ENCODE results near the gene MS4A14. TPM values are rescaled to one million over a fixed set of nuclear protein-coding genes. Genes with fewer than 3 reads are reported as not detected.
"Not testable (repeated sequence)": the region's sequence is repeated elsewhere in the genome, so short reads cannot be mapped to it uniquely, and the experiment has no call there.

Gene MS4A14
- total and polyA plus RNA-seq, 2 donors, result 0.42 to 1.1 TPM

DNA sequence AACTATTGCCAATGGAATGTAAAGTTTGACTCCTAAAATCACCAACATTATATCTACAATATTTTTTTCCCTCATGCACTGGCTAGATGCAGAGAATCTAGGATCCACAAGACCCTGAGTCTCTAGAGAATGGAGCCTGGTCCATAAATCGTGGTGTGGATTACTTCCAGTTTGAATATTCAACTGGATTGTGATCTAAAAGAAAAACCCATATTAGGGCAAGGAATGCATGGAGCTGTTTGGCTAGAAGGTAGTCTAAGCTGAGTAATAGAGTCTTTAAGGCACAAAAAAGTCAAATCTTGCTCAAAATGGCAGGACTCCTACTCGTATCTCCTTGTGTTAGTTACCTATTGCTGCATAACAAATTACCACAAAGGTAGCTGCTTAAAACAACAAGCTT lies 23.8 kb downstream of the MS4A14 start:
- H3K27me3 ChIP-seq (ENCODE audit: control insufficient read depth in 2 of 2, insufficient read depth in 1 of 2, low read length in 1 of 2), result no peaks in the 10 kb centered on the region
- no peaks in the 10 kb centered on the region for H3K9me3 ChIP-seq (ENCODE audit: control insufficient read depth in 2 of 2, insufficient read depth in 1 of 2, low read length in 1 of 2)
- no peak for DNase-seq (ENCODE audit: low read depth in 6 of 9, low spot score in 9 of 9)
- WGBS, result 24% methylated on average over 2 of the region's 2 CpGs
- H3K4me3 ChIP-seq (ENCODE audit: low read length in 2 of 2), result no peak overlapping the region
- H3K36me3 ChIP-seq (ENCODE audit: control insufficient read depth in 2 of 2, insufficient read depth in 2 of 2, low read length in 1 of 2), result no peaks in the 10 kb centered on the region
- no peak overlapping the region for H3K27ac ChIP-seq (ENCODE audit: low read depth in 1 of 2, low read length in 1 of 2)
- no peaks in the 10 kb centered on the region for H3K4me1 ChIP-seq (ENCODE audit: control insufficient read depth in 2 of 2, insufficient read depth in 2 of 2, low read length in 2 of 2)

DNA sequence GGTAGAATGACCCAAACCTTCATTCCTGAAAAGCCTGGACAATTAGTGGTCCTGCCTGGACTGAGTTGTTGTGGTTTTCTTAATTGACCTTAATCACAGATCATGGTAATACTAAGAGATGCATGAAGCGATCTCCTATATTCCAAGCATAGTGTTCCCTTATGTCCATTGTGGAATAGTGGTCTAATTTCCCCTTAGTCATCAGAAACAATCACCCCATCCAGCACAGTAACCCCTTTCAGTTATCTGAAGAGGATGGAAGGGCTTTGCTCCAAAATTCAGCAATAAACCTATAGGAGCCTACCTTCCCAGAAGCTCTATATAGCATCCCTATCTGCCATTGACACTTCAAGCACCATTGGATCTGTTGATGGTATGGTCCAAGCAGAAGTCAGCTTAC lies 26.4 kb downstream of the MS4A14 start:
- H3K4me1 ChIP-seq (ENCODE audit: control insufficient read depth in 2 of 2, insufficient read depth in 2 of 2, low read length in 2 of 2), result no peaks in the 10 kb centered on the region
- no peak overlapping the region for H3K4me3 ChIP-seq (ENCODE audit: low read length in 2 of 2)
- WGBS, result 47% methylated on average over 1 of the region's 1 CpG
- H3K9me3 ChIP-seq (ENCODE audit: control insufficient read depth in 2 of 2, insufficient read depth in 1 of 2, low read length in 1 of 2), result no peaks in the 10 kb centered on the region
- no peaks in the 10 kb centered on the region for H3K36me3 ChIP-seq (ENCODE audit: control insufficient read depth in 2 of 2, insufficient read depth in 2 of 2, low read length in 1 of 2)
- no peaks in the 10 kb centered on the region for H3K27me3 ChIP-seq (ENCODE audit: control insufficient read depth in 2 of 2, insufficient read depth in 1 of 2, low read length in 1 of 2)
- no peak overlapping the region for H3K27ac ChIP-seq (ENCODE audit: low read depth in 1 of 2, low read length in 1 of 2)
- no peak for DNase-seq (ENCODE audit: low read depth in 6 of 9, low spot score in 9 of 9)

DNA sequence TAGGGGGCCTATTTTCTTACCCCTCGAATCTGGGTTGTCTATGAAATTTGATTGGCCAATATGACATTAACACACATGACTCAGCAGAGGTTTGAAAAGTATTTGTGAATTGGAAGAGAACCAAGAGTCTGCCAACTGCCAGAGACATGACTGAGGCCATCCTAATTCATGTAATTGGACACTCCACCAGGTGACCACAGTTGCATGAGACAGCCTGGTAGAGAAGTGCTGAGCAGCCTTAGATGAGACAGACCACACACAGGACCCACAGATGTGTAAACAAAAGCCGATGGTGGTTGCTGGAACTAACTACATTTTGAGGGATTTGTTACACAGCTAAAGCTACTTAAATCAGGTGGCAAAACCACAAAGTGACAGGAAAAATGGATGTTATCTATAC lies 32.3 kb downstream of the MS4A14 start:
- no peaks in the 10 kb centered on the region for H3K9me3 ChIP-seq (ENCODE audit: control insufficient read depth in 2 of 2, insufficient read depth in 1 of 2, low read length in 1 of 2)
- no peaks in the 10 kb centered on the region for H3K36me3 ChIP-seq (ENCODE audit: control insufficient read depth in 2 of 2, insufficient read depth in 2 of 2, low read length in 1 of 2)
- H3K27ac ChIP-seq (ENCODE audit: low read depth in 1 of 2, low read length in 1 of 2), result no peak overlapping the region
- no peaks in the 10 kb centered on the region for H3K4me1 ChIP-seq (ENCODE audit: control insufficient read depth in 2 of 2, insufficient read depth in 2 of 2, low read length in 2 of 2)
- WGBS, result 49% methylated on average over 2 of the region's 2 CpGs
- H3K4me3 ChIP-seq (ENCODE audit: low read length in 2 of 2), result no peak overlapping the region
- no peak for DNase-seq (ENCODE audit: low read depth in 6 of 9, low spot score in 9 of 9)
- H3K27me3 ChIP-seq (ENCODE audit: control insufficient read depth in 2 of 2, insufficient read depth in 1 of 2, low read length in 1 of 2), result no peaks in the 10 kb centered on the region

DNA sequence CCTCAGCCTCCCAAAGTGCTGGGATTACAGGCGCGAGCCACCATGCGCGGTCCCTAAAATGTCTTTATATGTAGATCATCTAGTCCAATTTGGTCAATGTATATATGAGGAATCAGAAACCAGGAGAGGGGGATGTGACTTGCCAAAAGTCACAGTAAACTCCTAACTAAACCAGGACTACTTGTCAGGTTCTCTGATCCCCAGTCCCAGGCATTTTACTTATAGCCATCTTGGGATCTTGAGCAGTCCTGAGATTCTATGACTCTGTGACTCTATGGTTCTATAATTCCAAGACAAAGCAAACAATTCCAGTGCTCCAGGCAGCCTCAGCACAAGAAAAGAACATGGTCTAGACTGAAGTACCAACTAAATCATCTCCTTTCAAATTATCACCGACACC lies 33.0 kb downstream of the MS4A14 start, which contains the start of gene MS4A5:
Gene MS4A5, plus strand, starts transcription at position 301 of the 400 bp plus-strand sequence. CDS start 103 bp downstream, outside the sequence.
- Histone ChIP-seq H3K27me3 (ENCODE audit: control insufficient read depth in 2 of 2, insufficient read depth in 1 of 2, low read length in 1 of 2) (no peaks in the 10 kb centered on the region), H3K4me1 (ENCODE audit: control insufficient read depth in 2 of 2, insufficient read depth in 2 of 2, low read length in 2 of 2) (no peaks in the 10 kb centered on the region), H3K36me3 (ENCODE audit: control insufficient read depth in 2 of 2, insufficient read depth in 2 of 2, low read length in 1 of 2) (no peaks in the 10 kb centered on the region), H3K4me3 (ENCODE audit: low read length in 2 of 2) (no peak within 1 kb of the TSS), H3K27ac (ENCODE audit: low read depth in 1 of 2, low read length in 1 of 2) (no peak within 1 kb of the TSS), H3K9me3 (ENCODE audit: control insufficient read depth in 2 of 2, insufficient read depth in 1 of 2, low read length in 1 of 2) (no peaks in the 10 kb centered on the region)
- WGBS, result 98% methylated on average over 5 of the region's 5 CpGs
- no peak for DNase-seq (ENCODE audit: low read depth in 6 of 9, low spot score in 9 of 9)

DNA sequence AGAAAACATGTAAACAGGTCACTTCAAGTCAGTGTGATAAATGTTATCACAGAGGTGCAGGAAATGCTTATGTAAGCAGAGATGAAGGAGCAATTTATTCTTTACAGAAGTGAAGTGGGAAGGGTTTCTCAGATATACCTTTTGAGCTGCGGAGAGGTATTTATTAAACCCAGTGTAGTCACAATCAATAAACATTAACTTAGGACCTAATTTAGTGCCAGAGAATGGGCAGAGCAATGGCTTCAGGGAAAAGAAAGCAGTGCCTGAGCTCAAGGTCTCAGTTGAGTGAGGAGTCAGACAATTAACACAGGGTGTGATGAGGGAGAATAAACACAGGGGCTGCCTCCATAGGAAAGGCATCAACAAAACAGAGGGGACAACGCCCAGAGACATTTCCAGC lies 35.0 kb downstream of the MS4A14 start:
- H3K4me1 ChIP-seq (ENCODE audit: control insufficient read depth in 2 of 2, insufficient read depth in 2 of 2, low read length in 2 of 2), result no peaks in the 10 kb centered on the region
- H3K27me3 ChIP-seq (ENCODE audit: control insufficient read depth in 2 of 2, insufficient read depth in 1 of 2, low read length in 1 of 2), result no peaks in the 10 kb centered on the region
- no peak overlapping the region for H3K27ac ChIP-seq (ENCODE audit: low read depth in 1 of 2, low read length in 1 of 2)
- DNase-seq (ENCODE audit: low read depth in 6 of 9, low spot score in 9 of 9), result no peak
- no peaks in the 10 kb centered on the region for H3K9me3 ChIP-seq (ENCODE audit: control insufficient read depth in 2 of 2, insufficient read depth in 1 of 2, low read length in 1 of 2)
- no peaks in the 10 kb centered on the region for H3K36me3 ChIP-seq (ENCODE audit: control insufficient read depth in 2 of 2, insufficient read depth in 2 of 2, low read length in 1 of 2)
- H3K4me3 ChIP-seq (ENCODE audit: low read length in 2 of 2), result no peak overlapping the region
- WGBS, result 96% methylated on average over 2 of the region's 2 CpGs

DNA sequence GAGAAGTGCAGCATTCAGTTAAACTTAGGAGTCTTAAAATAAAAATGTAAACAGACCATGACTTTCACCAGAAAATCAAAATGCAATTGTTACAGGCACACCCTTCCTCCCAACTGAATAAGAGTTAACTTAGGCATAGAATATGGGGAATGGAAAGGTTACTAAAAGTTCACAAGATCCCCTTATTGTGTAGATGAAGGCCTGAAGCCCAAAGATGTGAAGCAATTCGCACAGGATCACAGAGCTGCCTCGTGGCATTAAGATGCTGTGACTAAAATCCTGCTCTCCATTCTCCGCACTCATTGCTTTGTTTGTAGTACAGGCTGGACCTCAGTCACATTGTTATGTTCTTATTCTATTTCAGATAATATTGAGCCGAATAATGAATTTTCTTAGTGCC lies 37.1 kb downstream of the MS4A14 start:
- no peak for DNase-seq (ENCODE audit: low read depth in 6 of 9, low spot score in 9 of 9)
- 97% methylated on average over 4 of the region's 4 CpGs for WGBS

DNA sequence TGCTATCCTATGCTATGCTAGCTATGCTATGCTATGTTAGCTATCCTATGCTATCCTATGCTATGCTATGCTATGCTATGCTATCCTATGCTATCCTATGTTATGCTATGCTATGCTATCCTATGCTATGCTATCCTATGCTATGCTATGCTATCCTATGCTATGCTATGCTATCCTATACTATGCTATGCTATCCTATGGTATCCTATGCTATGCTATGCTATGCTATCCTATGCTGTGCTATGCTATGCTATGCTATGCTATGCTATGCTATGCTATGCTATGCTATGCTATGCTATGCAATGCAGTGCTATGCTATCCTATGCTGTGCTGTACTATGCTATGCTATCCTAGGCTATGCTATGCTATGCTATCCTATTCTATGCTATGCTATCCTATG lies 50.8 kb downstream of the MS4A14 start:
- no peak overlapping the region for H3K4me3 ChIP-seq (ENCODE audit: low read length in 2 of 2)
- no peaks in the 10 kb centered on the region for H3K27me3 ChIP-seq (ENCODE audit: control insufficient read depth in 2 of 2, insufficient read depth in 1 of 2, low read length in 1 of 2)
- H3K9me3 ChIP-seq (ENCODE audit: control insufficient read depth in 2 of 2, insufficient read depth in 1 of 2, low read length in 1 of 2), result no peaks in the 10 kb centered on the region
- DNase-seq (ENCODE audit: low read depth in 6 of 9, low spot score in 9 of 9), result no peak
- H3K27ac ChIP-seq (ENCODE audit: low read depth in 1 of 2, low read length in 1 of 2), result no peak overlapping the region
- peaks cover 0 to 3% of the 10 kb centered on the region in 2 donors for H3K4me1 ChIP-seq (ENCODE audit: control insufficient read depth in 2 of 2, insufficient read depth in 2 of 2, low read length in 2 of 2)
- no peaks in the 10 kb centered on the region for H3K36me3 ChIP-seq (ENCODE audit: control insufficient read depth in 2 of 2, insufficient read depth in 2 of 2, low read length in 1 of 2)

More for the DNA sequence above, 37.1 kb downstream of the MS4A14 start:
- H3K4me1 ChIP-seq (ENCODE audit: control insufficient read depth in 2 of 2, insufficient read depth in 2 of 2, low read length in 2 of 2), result no peaks in the 10 kb centered on the region
- no peaks in the 10 kb centered on the region for H3K36me3 ChIP-seq (ENCODE audit: control insufficient read depth in 2 of 2, insufficient read depth in 2 of 2, low read length in 1 of 2)
- H3K27ac ChIP-seq (ENCODE audit: low read depth in 1 of 2, low read length in 1 of 2), result no peak overlapping the region
- no peaks in the 10 kb centered on the region for H3K9me3 ChIP-seq (ENCODE audit: control insufficient read depth in 2 of 2, insufficient read depth in 1 of 2, low read length in 1 of 2)
- H3K4me3 ChIP-seq (ENCODE audit: low read length in 2 of 2), result no peak overlapping the region
- H3K27me3 ChIP-seq (ENCODE audit: control insufficient read depth in 2 of 2, insufficient read depth in 1 of 2, low read length in 1 of 2), result no peaks in the 10 kb centered on the region

DNA sequence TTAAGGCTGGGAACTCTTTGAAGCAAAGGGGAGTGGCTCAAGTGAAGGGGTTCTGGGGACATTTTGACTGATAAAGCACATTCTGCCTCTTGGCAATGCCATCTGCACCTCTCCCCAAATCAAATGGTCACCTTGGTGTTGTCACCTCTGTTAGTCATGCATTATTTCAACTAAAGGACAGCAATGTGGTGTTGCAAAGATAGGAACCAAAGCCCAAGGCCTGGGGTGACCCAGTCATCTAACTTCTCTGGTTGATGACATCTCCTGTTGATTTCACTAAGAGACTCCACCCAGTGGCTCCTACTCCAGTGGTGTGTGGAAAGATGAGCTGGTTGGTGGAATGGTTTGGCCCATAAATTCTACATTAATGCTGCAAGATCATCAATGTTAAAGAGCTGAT lies 51.6 kb downstream of the MS4A14 start:
- Histone ChIP-seq H3K27ac (ENCODE audit: low read depth in 1 of 2, low read length in 1 of 2) (no peak overlapping the region), H3K9me3 (ENCODE audit: control insufficient read depth in 2 of 2, insufficient read depth in 1 of 2, low read length in 1 of 2) (no peaks in the 10 kb centered on the region), H3K36me3 (ENCODE audit: control insufficient read depth in 2 of 2, insufficient read depth in 2 of 2, low read length in 1 of 2) (no peaks in the 10 kb centered on the region), H3K27me3 (ENCODE audit: control insufficient read depth in 2 of 2, insufficient read depth in 1 of 2, low read length in 1 of 2) (no peaks in the 10 kb centered on the region), H3K4me1 (ENCODE audit: control insufficient read depth in 2 of 2, insufficient read depth in 2 of 2, low read length in 2 of 2) (peaks cover 0 to 3% of the 10 kb centered on the region in 2 donors), H3K4me3 (ENCODE audit: low read length in 2 of 2) (no peak overlapping the region)
- DNase-seq (ENCODE audit: low read depth in 6 of 9, low spot score in 9 of 9), result no peak

DNA sequence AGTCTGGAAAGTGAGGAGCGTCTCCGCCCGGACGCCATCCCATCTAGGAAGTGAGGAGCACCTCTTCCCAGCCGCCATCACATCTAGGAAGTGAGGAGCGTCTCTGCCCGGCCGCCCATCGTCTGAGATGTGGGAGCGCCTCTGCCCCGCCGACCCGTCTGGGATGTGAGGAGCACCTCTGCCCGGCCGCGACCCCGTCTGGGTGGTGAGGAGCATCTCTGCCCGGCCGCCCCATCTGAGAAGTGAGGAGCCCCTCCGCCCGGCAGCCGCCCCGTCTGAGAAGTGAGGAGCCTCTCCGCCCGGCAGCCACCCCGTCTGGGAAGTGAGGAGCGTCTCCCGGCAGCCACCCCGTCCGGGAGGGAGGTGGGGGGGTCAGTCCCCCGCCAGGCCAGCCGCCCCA lies 54.9 kb downstream of the MS4A14 start:
- WGBS, result 97% methylated on average over 30 of the region's 32 CpGs
- H3K27ac ChIP-seq (ENCODE audit: low read depth in 1 of 2, low read length in 1 of 2); H3K9me3 ChIP-seq (ENCODE audit: control insufficient read depth in 2 of 2, insufficient read depth in 1 of 2, low read length in 1 of 2); H3K4me1 ChIP-seq (ENCODE audit: control insufficient read depth in 2 of 2, insufficient read depth in 2 of 2, low read length in 2 of 2); H3K36me3 ChIP-seq (ENCODE audit: control insufficient read depth in 2 of 2, insufficient read depth in 2 of 2, low read length in 1 of 2); H3K27me3 ChIP-seq (ENCODE audit: control insufficient read depth in 2 of 2, insufficient read depth in 1 of 2, low read length in 1 of 2); H3K4me3 ChIP-seq (ENCODE audit: low read length in 2 of 2); DNase-seq (ENCODE audit: low read depth in 6 of 9, low spot score in 9 of 9): not testable (repeated sequence)

DNA sequence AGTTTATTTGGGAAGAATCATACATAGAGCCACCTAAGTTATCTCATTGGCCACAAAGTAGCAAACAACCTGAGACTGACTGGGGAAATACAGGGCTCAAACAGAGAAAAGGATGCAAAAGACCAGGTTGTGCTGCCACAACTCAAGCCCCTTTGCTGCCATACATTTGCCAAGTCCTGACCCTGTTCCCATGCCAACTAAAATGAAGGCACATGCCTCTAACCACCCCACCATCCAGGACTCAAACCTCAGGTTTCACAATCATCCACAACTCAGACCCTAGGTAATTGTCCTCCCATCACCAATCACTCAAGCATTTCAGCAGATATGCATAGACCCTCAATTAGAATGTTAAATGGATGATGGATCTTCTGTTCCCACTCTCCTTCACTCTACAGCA lies 58.0 kb downstream of the MS4A14 start:
- no peaks in the 10 kb centered on the region for H3K4me1 ChIP-seq (ENCODE audit: control insufficient read depth in 2 of 2, insufficient read depth in 2 of 2, low read length in 2 of 2)
- H3K9me3 ChIP-seq (ENCODE audit: control insufficient read depth in 2 of 2, insufficient read depth in 1 of 2, low read length in 1 of 2), result no peaks in the 10 kb centered on the region
- no peaks in the 10 kb centered on the region for H3K36me3 ChIP-seq (ENCODE audit: control insufficient read depth in 2 of 2, insufficient read depth in 2 of 2, low read length in 1 of 2)
- no peak for DNase-seq (ENCODE audit: low read depth in 6 of 9, low spot score in 9 of 9)
- no peaks in the 10 kb centered on the region for H3K27me3 ChIP-seq (ENCODE audit: control insufficient read depth in 2 of 2, insufficient read depth in 1 of 2, low read length in 1 of 2)
- no peak overlapping the region for H3K27ac ChIP-seq (ENCODE audit: low read depth in 1 of 2, low read length in 1 of 2)
- no peak overlapping the region for H3K4me3 ChIP-seq (ENCODE audit: low read length in 2 of 2)
